Measurements from ENCODE around the gene RPS19. TPM values are rescaled to one million over a fixed set of nuclear protein-coding genes. Genes with fewer than 3 reads are reported as not detected.
A peak's percentile ranks its signal among the peaks of the same experiment; 100 is the strongest.

The RPS19 gene
- total and polyA plus RNA-seq, 4 donors = 1,039 to 4,419 (median 1,839) TPM

DNA sequence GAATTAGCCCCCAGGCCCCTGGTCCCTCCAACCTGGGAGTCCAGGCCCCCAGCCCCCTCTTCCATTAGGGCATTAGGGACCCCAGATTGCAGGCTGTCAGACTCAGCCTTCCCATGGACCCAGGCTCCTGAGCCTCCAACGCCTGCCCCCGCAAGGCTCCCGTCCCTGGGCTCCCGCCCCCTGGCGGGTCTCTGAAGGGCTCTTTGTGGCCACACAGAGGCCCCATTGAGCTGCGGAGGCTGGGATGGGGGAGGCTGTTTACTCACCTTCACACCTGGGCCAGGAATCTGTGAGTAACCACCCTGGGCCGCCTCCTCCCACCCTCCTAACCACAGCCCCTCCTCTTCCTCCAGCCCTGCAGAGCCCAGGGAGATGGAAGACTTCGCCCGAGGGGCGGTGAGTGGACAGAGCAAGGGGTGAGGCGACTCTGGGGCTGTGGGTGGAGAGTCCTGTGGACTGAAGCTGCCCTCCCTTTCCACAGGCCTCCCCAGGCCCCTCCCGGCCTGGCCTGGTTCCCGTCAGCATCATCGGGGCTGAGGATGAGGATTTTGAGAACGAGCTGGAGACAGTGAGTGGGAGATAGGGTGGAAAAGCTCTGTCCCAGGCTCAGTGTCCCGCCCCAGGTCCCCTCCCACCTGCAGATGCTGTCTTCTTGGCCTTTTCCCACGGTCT is 27.8 kb downstream of the RPS19 start:
- H3K9me3 ChIP-seq (ENCODE audit: control insufficient read depth in 4 of 4, insufficient read depth in 3 of 4, low read length in 3 of 4) = no peaks in the 10 kb centered on the region
- ATAC-seq (ENCODE audit: insufficient read depth, low FRiP score) (peak; percentile 57), DNase-seq (peak; percentile 62 to 84 (median 83))
- TF ChIP-seq, protein P1, sequence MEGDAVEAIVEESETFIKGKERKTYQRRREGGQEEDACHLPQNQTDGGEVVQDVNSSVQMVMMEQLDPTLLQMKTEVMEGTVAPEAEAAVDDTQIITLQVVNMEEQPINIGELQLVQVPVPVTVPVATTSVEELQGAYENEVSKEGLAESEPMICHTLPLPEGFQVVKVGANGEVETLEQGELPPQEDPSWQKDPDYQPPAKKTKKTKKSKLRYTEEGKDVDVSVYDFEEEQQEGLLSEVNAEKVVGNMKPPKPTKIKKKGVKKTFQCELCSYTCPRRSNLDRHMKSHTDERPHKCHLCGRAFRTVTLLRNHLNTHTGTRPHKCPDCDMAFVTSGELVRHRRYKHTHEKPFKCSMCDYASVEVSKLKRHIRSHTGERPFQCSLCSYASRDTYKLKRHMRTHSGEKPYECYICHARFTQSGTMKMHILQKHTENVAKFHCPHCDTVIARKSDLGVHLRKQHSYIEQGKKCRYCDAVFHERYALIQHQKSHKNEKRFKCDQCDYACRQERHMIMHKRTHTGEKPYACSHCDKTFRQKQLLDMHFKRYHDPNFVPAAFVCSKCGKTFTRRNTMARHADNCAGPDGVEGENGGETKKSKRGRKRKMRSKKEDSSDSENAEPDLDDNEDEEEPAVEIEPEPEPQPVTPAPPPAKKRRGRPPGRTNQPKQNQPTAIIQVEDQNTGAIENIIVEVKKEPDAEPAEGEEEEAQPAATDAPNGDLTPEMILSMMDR (IDR thresholded peaks at IDR 0.05; ENCODE audit: control extremely low read depth, extremely low read depth) = no peak
- H3K27ac ChIP-seq (ENCODE audit: low read depth in 1 of 2, low read length in 1 of 2) = peak overlapping the region in 1 of 2 donors; percentile 66
- H3K4me3 ChIP-seq = no peak overlapping the region
- no peaks in the 10 kb centered on the region for H3K27me3 ChIP-seq (ENCODE audit: control insufficient read depth in 3 of 3, insufficient read depth in 3 of 3, low read length in 2 of 3)
- no peak overlapping the region for H3K9ac ChIP-seq (ENCODE audit: insufficient read depth in 1 of 2, low read length in 2 of 2)
- WGBS, 2 donors = 28 to 40% methylated on average over 15 to 17 of the region's 17 CpGs
- peaks cover 0 to 30% (median 7%) of the 10 kb centered on the region in 5 donors for H3K4me1 ChIP-seq (ENCODE audit: control insufficient read depth in 5 of 5, insufficient read depth in 5 of 5, low read length in 5 of 5)
- H3K36me3 ChIP-seq (ENCODE audit: control insufficient read depth in 4 of 4, insufficient read depth in 4 of 4, low read length in 4 of 4) = peaks cover 0 to 32% (median 4%) of the 10 kb centered on the region in 4 donors

DNA sequence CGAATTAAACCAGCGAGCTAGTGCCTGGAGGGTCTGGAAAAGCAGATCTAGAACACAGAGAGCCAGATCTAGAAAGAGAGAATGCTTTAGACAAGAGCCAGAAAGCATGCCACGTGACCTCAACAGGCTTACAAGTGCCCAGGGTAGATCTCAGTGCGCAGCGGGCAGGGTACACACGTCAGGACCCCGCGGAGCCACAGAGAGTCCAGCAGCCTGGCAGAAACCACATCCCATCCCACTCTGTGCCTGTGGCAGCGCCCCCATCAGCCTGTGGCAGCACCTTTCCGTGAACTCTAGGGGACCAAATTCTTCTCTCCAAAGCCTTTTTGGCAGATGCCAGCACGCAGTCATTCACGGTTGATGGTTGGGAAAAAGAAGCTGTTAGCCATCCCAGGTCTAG is 28.9 kb downstream of the RPS19 start:
- peaks cover 0 to 37% (median 4%) of the 10 kb centered on the region in 4 donors for H3K36me3 ChIP-seq (ENCODE audit: control insufficient read depth in 4 of 4, insufficient read depth in 4 of 4, low read length in 4 of 4)
- no peak overlapping the region for H3K4me3 ChIP-seq
- 75 to 79% methylated on average over 12 of the region's 12 CpGs for WGBS, 2 donors
- no peak overlapping the region for H3K27ac ChIP-seq (ENCODE audit: low read depth in 1 of 2, low read length in 1 of 2)
- no peaks in the 10 kb centered on the region for H3K27me3 ChIP-seq (ENCODE audit: control insufficient read depth in 3 of 3, insufficient read depth in 3 of 3, low read length in 2 of 3)
- DNase-seq (no peak), ATAC-seq (ENCODE audit: insufficient read depth, low FRiP score) (no peak)
- no peak overlapping the region for H3K9ac ChIP-seq (ENCODE audit: insufficient read depth in 1 of 2, low read length in 2 of 2)
- H3K9me3 ChIP-seq (ENCODE audit: control insufficient read depth in 4 of 4, insufficient read depth in 3 of 4, low read length in 3 of 4) = no peaks in the 10 kb centered on the region
- TF ChIP-seq, protein P1 (IDR thresholded peaks at IDR 0.05; ENCODE audit: control extremely low read depth, extremely low read depth) = no peak
- peaks cover 0 to 24% (median 7%) of the 10 kb centered on the region in 5 donors for H3K4me1 ChIP-seq (ENCODE audit: control insufficient read depth in 5 of 5, insufficient read depth in 5 of 5, low read length in 5 of 5)

DNA sequence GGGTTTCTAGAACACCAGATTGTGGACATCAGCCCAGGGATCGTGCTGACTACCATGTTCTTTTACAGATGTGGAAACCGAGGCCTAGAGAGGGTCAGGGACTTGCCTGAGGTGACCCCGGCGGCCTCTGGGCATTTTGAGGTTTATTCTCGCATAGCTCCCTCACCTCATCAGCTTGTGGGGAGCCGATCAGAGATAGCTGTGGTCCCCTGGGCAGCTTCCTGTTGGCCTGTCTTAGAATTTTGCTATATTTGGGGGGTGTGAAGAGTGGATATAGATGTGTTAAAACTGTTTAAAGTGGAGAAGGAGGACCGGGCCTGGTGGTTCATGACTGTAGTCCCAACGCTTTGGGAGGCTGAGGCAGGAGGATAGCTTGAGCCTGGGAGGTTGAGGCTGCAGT is 29.8 kb downstream of the RPS19 start:
- Histone ChIP-seq H3K4me1 (ENCODE audit: control insufficient read depth in 5 of 5, insufficient read depth in 5 of 5, low read length in 5 of 5) (peaks cover 0 to 19% (median 5%) of the 10 kb centered on the region in 5 donors), H3K9ac (ENCODE audit: insufficient read depth in 1 of 2, low read length in 2 of 2) (no peak overlapping the region), H3K27ac (ENCODE audit: low read depth in 1 of 2, low read length in 1 of 2) (no peak overlapping the region), H3K4me3 (no peak overlapping the region), H3K36me3 (ENCODE audit: control insufficient read depth in 4 of 4, insufficient read depth in 4 of 4, low read length in 4 of 4) (peaks cover 0 to 47% (median 8%) of the 10 kb centered on the region in 4 donors), H3K9me3 (ENCODE audit: control insufficient read depth in 4 of 4, insufficient read depth in 3 of 4, low read length in 3 of 4) (no peaks in the 10 kb centered on the region), H3K27me3 (ENCODE audit: control insufficient read depth in 3 of 3, insufficient read depth in 3 of 3, low read length in 2 of 3) (no peaks in the 10 kb centered on the region)
- no peak for ATAC-seq (ENCODE audit: insufficient read depth, low FRiP score)
- WGBS, 2 donors = 88% methylated on average over 8 of the region's 8 CpGs
- TF ChIP-seq, protein P1 (IDR thresholded peaks at IDR 0.05; ENCODE audit: control extremely low read depth, extremely low read depth) = no peak
- no peak for DNase-seq

Measured in lung (tissue), 12 donors.